ENCODE results near the gene MAN2A2.

MAN2A2 gene

GRCh38 chr15:90931575-90931827 is 28.4 kb downstream of the MAN2A2 start:
- DNase-seq (ENCODE audit: low spot score), result no peak
- TF ChIP-seq CTCF (IDR thresholded peaks at IDR 0.05; ENCODE audit: extremely low read depth, insufficient read depth, missing control alignments), result no peak
- in situ Hi-C loops (cut with MboI; ENCODE audit: low pct_unique_long_range_greater_than_20kb, low sequenced_read_pairs, unreplicated experiment), result no loop called here

- in situ Hi-C loops (cut with MboI; ENCODE audit: low pct_unique_long_range_greater_than_20kb, low sequenced_read_pairs, unreplicated experiment), result no loop called here
- peak; percentile 98 for TF ChIP-seq CTCF (IDR thresholded peaks at IDR 0.05; ENCODE audit: extremely low read depth, insufficient read depth, missing control alignments)
- DNase-seq (ENCODE audit: low spot score), result peak; percentile 92
Measured at GRCh38 chr15:90931828-90932659, 28.9 kb downstream of the MAN2A2 start, which contains the start of gene HDDC3. Gene HDDC3, minus strand, starts transcription at chr15:90932549. Its CDS starts 9 bp downstream, at chr15:90932540.

GRCh38 chr15:90932660-90932991 is 29.5 kb downstream of the MAN2A2 start:
- DNase-seq (ENCODE audit: low spot score), result no peak
- in situ Hi-C loops (cut with MboI; ENCODE audit: low pct_unique_long_range_greater_than_20kb, low sequenced_read_pairs, unreplicated experiment), result no loop called here
- TF ChIP-seq CTCF (IDR thresholded peaks at IDR 0.05; ENCODE audit: extremely low read depth, insufficient read depth, missing control alignments), result no peak

- no peak for DNase-seq (ENCODE audit: low spot score)
- no peak for TF ChIP-seq CTCF (IDR thresholded peaks at IDR 0.05; ENCODE audit: extremely low read depth, insufficient read depth, missing control alignments)
- in situ Hi-C loops (cut with MboI; ENCODE audit: low pct_unique_long_range_greater_than_20kb, low sequenced_read_pairs, unreplicated experiment), result no loop called here
Measured at GRCh38 chr15:90933301-90933700, 30.2 kb downstream of the MAN2A2 start.

GRCh38 chr15:90934256-90934948 is 31.3 kb downstream of the MAN2A2 start:
- in situ Hi-C loops (cut with MboI; ENCODE audit: low pct_unique_long_range_greater_than_20kb, low sequenced_read_pairs, unreplicated experiment), result no loop called here
- peak; percentile 92 for DNase-seq (ENCODE audit: low spot score)
- TF ChIP-seq CTCF (IDR thresholded peaks at IDR 0.05; ENCODE audit: extremely low read depth, insufficient read depth, missing control alignments), result peak; percentile 97

GRCh38 chr15:90934949-90935751 is 32.0 kb downstream of the MAN2A2 start, which contains the start of gene UNC45A:
Gene UNC45A, plus strand, starts transcription at chr15:90935285. Its CDS starts 40 bp downstream, at chr15:90935325.
- in situ Hi-C loops (cut with MboI; ENCODE audit: low pct_unique_long_range_greater_than_20kb, low sequenced_read_pairs, unreplicated experiment), result no loop called here
- peak; percentile 5 for TF ChIP-seq CTCF (IDR thresholded peaks at IDR 0.05; ENCODE audit: extremely low read depth, insufficient read depth, missing control alignments)
- peak; percentile 98 for DNase-seq (ENCODE audit: low spot score)

All from GM13977 (cell line).